IPS-NIHi7 (cell line): ENCODE data around the gene CHST1.

Experiments used
- DNase-seq: peaks from one replicate; pipeline ENCODE4 v3.0.0; 2012; ENCODE audit warnings: mixed read lengths; ENCODE audit errors: extremely low spot score

CHST1 gene

DNA sequence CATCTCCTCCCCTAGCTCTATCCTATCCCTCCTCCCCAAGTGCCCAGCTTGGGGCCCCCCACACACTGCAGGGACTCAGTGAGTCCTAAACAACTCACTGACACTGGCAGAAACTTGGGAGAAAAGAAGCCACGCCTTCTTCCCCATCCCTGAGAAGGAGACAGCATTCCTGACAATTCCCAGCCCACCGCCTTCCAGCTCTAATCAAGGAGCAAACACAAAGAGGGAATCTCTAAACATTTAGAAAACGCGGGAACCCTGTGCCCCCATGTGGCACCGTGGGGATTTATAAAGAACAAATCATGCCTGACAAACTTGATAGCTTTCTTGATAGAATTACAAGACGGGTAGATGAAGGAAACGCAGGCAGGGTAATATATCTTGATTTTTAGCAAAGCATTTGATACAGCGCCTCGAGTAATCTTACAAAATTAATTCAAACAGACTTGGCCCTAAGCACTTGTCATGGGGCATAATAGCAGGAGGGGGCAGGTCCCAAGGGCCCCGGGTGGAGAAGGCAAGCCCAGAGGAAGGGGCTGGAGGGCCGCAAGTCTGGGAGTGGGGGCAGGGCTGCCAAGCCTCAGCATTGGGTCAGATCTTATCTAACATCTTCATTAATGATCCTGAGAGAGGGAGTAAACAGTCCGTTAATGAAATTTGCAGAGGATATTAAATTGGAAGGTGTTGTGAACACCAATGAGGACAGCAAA is 4.5 kb downstream of the CHST1 start:
- peak; percentile 39 for DNase-seq

DNA sequence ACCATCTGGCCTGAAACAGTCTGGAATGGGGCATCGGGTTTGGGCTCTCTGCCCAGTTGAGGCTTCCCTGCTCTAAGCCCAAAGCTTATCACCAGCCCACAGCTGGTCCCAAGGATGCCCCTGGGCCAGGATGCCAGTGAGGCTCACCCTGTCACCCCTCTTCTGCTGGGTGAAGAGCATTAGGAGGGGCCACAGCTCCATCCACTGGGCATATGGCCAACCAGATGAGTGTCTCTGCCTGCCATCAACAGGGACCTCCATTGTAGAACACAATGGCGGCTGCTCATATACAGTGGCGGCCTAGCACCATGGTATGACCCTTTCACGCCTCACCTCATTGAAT is 5.6 kb downstream of the CHST1 start:
- no peak for DNase-seq

DNA sequence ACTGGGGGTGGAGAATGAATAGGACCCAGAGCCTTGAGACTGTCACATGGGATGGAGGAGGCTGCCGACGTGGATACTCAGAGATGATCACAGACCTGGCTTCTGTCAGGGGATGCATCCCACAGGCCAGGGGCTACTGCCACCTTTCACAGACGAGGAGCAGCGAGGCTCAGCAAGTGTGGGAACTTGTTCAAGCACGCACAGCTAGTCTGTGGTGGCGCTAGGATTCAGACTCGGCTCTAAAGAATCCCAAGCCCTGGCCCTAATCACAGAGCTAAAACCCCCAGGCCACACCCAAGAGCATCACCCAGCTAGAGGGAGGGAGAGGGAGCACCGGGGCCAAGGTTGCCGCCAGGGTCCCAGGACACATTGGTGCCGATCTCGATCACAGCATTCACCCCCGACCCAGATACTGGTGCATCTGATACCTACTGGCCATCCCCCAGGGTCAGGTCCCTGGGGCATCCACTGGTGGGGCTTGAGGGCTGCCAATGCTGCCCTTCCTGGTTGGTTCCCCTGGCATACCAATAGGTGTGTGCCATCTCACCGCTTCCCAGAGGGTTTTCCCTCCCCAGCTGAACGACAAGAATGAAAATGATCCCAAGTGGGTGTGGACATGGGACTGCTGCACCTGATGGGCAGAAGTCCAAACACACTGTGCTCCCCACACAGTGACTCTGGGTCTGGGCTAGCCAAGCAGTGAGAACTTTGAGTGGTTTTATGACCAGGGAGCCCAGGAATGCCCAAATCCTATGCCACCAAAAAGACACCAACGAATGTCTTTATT is 6.2 kb downstream of the CHST1 start:
- DNase-seq = no peak

DNA sequence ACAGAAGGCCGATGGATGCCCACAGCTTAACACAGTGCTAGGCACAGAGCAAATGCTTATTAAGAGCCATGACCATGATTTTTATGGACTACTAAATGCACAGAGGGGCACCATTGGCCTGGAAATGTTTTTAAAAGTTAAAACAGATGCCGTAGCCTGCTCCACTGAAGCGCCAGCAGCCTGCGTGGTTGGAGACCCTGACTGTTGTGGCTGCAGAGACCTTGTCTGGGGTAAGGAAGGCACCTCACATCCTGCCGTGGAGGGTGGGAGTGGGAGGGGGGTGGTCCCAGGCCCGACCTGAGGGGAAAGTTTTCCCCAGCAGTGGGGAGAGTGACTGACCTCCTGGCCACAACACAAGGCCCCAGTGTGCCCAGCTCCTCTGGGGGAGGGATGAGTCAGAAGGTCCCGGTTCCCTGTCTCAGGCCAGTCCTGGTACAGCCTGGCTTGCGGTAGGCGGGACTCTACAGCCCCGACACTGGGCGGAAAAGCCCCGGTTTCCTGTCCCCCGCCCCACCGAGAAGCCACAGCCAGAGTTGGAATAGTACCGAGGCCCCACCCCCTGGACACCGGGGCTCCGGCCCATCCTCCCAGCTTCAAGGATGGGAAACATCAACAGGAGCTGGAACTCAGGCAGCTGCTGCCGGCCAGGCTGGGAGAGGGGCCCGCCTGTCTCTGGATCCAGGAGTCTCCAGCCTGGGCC is 7.0 kb downstream of the CHST1 start:
- peak; percentile 82 for DNase-seq

DNA sequence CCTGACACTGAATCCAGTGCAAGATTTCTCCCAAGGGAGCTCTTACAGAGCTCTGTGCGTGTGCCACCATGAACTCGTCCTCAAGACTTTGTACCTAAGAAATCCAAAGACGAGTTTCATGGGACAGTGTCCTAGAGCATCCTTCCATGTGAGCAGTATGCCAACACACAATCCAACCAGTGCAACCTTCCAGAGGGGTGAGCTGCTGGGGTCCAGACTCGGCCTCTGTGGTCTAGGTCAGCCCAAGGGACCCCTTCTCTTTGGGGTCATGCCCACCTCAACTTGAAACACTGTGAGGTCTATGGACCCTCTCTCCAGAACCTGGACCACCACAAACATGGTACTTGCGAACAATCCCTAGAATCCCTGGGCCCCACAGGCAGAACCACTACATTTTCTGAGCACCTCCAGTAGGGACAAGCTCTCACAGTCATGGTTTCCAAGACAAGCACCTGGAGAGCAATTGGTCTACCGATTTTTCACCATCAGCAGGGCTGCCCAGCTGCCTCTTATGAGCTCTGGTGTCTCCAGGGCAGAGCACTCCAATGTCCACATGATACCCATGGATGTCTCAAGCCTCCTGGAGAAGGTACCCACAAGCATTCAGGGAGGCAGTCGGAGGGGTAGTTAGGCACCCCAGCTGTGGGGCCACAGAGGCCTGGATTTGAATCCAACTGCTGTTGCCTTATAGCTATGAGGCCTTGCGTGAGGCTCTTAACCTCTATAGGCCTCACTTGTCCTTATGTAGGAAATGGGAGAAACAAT is 7.7 kb downstream of the CHST1 start:
- DNase-seq = no peak

DNA sequence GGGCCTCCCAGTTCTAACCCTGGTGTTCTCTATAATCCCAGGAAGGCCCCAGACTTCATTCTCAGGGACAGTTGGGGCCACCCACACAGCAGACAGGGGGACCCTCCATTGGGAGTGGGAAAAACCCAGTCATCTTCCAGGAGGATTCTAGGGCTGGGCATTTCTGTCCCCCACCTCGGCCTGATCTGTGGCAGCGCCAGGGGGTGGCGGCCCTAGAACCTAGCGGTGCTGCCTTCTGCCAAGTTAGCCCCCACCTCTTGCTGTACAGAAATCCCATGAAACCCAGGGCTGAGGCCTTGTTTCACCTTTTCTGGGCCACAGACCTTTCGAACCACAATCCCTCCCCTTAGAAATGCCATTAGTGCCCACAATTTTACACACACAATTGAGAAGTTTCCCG is 9.6 kb downstream of the CHST1 start:
- DNase-seq = no peak

DNA sequence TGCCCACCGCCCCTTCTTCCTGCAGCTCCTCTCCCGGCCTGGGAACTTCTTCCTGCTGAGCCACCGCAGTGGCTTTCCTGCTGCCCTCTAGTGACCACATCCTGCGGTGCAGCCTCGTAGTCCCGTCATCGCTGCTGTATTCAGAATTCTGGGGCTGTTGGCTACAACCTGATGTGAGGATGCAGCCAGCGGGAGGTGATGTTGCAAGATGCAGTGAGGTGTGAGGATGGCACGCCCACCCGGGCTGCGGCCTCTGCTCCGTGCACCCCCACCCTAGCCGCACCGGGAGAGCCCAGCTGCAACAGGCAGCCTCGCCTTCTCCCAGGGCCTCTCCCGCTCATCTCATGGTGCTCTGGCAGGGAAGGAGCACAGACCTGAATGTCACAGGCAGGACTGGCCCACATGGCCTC is 10.1 kb downstream of the CHST1 start:
- DNase-seq = peak; percentile 92

DNA sequence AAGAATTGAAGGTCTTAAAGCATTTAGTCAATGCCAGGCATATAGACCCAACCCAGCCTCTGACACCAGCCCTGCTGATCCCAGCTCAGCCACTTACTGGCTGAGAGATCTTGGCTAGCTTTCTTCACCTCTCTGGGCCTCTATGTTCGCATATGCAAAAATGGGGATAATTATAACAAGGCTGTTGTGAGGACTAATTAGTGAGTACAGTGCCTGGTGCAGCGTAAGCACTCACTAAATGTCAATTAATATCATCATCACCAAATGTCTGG is 10.5 kb downstream of the CHST1 start:
- DNase-seq = no peak

DNA sequence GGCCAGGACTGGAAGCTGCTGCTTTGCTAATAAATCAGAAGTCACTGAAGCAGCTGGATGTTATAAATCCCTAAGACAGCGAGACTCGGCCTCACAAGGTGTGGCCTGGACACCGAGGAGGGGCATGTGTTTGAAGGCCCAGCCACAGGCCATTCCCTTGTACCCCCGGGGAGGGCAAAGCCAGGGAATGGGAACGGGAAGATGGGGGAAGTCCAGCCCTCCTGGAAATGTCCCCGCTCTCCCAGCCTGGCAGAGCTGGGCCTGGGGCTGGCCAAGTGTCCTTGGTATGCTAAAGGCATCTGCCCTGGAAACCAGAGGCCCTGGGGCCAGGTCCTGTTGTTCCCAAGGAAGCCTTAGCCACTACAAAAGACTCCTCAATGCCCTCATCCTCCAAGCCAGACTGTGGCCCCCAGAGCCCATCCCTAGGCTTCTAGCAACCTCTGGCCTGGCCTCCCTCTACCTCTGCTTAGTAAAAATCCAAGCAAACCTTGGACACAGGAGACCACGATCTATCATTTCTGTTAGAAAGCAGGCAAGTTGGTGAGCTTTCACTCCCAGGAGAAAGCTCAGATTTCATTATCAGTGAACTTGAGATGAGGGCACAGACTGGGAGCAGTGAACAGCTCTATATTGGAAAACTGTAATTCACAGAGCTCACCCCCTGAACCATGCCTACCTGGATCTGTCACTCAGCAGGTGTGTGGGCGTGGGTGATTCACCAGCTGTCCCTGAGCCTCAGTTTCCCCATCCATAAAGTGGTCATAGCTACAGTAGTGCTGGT is 11.0 kb downstream of the CHST1 start:
- no peak for DNase-seq

DNA sequence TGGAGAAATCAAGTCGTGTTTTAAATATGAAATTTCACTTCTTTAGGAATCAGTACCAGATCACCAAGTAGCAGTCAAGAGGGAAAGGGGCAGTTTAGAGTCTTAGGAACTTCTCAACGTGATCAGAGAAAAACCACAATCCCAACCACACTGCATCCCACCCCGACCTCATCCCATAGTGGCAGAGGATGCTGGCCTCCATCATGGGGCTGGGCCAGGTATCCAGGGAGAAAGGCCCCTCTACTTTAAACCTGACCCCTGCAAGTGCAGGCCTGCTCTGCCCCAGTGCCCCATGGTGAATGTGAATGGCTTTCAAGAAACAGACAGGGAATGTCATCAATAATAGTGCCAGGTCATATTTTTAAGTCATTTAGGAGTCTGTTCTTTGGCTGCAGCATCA is 12.1 kb downstream of the CHST1 start:
- no peak for DNase-seq

DNA sequence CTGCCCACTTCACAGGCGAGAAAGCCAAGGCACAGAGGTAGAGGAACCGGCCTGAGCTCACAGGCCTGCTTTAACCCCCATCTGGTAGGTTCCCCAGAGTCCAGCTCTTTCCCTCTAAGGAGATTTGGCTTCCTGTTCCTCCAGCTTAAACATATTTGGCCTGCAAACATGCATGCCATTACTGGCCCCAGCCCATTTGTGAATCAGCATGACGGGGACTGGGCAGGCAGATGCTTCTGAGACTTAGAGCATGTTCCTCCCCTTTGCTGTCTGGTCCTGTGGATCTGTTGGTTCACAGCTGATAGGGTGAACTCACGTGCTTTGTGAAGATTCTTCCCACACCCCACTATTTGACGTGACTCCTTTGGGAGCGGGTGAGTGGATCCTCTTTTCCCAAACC is 12.6 kb downstream of the CHST1 start:
- no peak for DNase-seq

DNA sequence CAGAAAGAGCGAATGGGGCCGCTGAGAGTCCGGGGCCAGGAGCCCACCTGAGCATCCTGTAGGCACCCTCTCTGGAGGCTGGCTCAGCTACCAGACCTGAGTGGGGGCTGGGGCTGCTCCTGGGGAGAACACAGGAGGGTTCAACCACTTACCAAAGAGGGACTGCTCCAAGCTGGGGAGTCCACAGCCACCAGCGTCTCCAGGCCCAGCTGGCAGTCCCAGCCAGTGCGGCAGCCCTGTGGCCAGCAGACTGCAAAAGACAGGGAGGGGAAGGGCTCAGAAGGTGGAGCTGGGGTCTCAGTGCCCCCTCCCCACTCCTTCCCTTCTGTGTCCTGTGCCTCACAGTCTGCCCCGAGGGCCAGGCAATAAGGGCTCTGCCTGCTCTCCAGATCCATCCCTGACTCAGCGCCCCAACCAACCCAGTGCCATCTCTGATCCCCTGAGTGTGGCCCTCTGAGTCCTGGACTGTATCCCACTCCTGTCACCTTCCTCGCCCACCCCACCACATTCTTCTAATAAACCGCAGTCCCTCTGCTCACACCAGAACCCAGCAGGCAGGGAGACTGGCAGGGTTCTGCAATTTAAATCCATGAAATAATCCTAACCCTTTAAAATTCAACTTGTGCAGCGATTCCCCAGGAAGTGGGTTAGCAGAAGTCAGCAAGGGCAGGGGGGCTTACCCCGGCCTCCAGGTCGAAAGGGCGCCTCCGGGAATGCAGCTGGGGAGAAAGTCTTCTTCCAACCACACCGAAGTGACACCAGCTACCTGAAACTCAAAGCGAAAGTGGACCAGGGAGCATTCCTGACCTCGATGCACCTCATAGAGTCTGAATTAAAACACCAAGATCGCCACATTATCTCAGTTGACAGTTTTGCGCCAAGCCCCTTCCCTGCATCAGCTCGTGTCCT is 13.3 kb downstream of the CHST1 start:
- no peak for DNase-seq

DNA sequence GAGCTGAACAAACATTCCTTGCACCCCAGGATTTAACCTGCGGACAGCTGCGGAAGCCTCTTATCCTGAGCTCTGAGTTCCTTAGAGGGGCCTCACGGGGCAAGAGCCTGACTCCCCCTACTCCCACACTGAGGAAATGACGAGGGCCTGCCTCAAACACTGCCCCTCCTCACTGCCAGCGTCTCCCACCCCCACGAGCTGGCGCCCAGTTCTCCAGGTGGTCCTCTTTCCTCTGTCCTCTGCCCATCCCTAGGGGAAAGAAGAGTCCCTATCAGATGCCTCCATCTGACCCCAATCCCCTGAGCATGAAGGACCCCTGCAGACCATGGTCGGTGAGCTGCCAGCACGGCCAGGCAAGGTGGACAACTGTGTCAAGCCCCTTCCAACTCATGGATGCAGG is 14.3 kb downstream of the CHST1 start:
- DNase-seq = no peak

DNA sequence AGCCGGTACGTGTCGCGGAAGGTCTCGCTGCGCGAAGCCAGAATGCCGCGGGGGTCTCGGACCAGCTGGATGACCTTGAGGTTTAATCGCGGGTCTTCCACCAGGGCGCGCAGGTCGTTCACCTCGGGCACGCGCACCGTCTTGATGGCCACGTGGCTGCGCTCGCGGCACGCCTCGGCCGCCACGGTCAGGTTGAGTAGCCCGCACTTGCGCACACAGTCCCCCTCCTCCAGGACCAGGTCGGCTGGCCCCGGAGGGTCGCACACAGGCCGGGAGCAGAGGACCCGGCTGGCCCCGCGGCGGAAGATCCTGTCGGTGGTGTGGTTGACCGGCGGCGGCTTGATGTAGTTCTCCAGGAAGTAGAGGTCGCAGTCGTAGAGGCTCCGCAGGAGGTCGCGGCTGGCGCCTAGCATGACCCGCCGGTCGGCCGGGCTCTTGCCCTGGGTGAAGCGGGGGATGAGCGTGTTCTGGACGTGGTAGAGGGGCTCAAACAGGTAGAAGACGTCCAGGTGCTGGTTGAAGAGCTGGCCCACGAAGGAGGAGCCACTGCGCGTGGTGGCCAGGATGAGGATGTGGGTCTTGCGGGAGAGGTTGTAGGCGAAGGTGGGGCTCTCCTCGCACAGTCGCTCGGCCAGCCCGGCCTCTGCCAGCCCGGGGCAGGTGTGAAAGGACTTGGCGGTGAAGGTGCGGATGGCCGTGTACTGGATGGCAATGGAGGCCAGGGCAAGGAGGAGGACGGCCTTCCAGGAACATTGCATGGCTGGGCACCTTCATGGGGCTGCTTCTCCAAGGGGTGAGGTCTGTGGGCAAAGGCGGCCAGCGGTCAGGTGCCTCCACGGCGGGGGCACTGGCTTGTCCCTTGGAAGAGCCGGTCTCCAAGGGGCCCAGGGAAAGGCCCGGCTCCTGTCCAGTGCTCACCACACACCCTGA is 15.0 kb downstream of the CHST1 start:
- no peak for DNase-seq

DNA sequence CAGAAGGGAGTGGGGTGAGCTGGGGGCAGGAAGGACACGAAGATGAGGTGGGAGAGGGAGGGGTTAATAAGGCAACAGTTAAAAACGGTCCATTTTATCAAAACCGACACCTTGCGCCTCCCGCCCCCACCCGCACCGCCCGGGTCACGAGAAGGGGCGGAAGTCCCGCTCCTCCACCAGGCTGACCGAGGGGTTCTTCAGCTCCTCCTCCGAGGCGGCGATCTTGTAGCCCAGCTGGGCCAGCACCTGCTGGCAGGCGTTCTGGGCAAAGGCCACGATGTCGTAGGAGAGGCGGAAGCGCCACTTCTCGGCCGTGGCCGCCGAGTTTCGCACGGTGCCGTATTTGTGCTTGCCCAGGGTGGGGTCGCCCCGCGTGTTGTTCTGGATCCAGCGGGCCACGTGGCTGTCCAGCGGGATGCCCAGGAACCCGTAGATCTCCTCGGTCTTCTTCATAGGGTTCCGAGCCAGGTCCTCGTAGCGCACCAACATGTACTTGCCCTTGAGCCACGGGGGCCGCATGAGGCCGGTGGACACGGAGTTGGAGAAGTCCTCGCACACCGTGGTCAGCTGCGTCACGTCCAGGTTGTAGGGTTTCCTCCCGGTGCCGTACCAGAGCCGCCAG is 15.8 kb downstream of the CHST1 start:
- no peak for DNase-seq

DNA sequence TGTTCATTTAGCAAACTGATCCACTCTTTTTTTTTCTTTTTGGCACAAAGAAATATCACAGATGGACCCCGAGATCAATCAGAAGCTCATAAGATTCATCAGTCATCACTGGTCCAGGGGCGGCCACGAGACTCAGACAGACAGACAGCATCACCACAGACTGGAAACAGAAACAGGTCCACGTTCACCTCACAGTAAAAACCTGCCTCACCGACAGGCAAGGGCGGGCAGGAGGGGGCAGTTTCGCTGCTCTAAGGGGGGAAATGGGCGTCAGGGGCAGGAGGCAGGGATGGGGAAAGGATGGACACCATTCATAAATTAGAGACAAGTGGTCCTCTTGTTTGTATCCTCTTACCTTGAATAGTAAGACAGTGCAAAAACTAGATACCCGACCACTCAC is 16.5 kb downstream of the CHST1 start:
- DNase-seq = no peak

DNA sequence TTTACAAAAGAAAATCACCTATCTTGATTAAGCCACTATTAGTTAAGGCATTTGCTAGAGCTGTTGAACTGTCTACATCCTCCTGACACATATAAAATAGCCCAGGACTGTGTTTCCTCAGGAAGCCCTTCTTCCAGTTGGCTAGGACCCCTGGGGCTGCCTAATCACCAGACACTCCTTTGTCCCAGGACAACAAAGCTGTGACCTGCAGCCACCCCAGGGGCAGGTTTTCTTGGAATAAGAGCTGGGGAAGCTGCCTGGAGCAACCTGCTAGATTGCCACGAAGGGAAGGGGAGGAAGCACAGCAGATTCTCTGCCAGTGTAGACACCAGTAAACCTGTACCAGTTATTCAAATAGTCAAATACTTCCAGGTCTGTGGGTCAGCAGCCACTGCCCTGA is 17.6 kb downstream of the CHST1 start:
- peak; percentile 48 for DNase-seq

DNA sequence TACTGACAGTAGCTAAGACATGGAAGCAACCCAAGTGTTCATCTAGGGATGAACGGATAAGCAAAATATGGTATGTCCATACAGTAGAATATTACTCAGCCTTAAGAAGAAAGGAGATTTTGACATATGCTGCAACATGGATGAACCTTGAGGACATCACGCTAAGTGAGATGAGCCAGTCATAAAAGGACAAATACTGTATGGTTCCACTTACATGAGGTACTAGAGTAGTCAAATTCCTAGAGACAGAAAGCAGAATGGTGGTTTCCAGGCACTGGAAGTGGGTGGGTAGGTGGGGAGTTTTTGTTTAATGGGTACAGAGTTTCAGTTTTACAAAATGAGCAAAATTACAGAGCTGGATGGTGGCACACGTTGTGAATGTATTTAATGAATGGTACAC is 18.1 kb downstream of the CHST1 start:
- no peak for DNase-seq
